ENCODE data around the gene PRKCZ. TPM values are rescaled to one million over a fixed set of nuclear protein-coding genes. Genes with fewer than 3 reads are reported as not detected.

Gene PRKCZ
- polyA plus RNA-seq, 3 donors: 0.74 to 1.9 (median 1.4) TPM

DNA sequence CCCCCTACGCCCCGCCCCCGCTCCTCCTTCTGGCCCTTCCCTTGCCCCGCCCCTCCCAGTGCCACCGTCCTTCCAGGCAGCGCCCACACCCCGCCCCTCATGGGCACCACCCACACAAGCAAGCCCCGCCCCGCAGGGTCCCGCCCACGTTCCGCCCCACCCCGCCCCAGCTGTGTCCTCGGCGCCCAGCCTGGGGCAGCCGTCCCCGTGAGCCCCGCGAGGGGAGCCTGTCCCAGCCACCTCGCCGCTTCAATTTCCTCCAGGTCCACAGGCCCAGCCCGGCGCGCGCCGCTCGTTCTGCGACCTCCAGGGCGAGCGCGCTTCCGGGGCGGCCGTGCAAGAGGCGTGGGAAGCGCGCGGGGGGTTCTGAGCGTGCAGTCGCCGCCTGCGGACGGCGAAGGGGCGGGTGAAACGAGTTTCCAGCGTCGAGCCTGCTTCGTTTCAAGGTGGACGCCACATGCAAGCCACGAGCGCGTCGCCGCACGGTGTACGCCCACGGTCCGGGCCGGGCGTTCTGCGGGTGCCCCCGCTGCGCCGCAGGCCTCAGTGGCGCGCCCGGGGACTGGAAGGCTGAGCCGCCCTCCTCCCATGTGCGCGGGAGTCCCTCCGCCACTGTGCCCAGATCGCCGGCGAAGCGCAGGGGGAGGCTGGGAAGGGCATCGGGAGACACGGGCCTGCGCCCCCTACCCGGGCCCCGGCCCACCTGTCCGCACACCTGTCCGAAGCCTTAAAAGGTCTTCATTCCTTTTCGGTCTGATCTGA, 155.2 kb downstream of the PRKCZ start:
- TF ChIP-seq, protein P1, sequence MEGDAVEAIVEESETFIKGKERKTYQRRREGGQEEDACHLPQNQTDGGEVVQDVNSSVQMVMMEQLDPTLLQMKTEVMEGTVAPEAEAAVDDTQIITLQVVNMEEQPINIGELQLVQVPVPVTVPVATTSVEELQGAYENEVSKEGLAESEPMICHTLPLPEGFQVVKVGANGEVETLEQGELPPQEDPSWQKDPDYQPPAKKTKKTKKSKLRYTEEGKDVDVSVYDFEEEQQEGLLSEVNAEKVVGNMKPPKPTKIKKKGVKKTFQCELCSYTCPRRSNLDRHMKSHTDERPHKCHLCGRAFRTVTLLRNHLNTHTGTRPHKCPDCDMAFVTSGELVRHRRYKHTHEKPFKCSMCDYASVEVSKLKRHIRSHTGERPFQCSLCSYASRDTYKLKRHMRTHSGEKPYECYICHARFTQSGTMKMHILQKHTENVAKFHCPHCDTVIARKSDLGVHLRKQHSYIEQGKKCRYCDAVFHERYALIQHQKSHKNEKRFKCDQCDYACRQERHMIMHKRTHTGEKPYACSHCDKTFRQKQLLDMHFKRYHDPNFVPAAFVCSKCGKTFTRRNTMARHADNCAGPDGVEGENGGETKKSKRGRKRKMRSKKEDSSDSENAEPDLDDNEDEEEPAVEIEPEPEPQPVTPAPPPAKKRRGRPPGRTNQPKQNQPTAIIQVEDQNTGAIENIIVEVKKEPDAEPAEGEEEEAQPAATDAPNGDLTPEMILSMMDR (IDR thresholded peaks at IDR 0.05): no peak
- 9% methylated on average over 78 of the region's 84 CpGs for WGBS (ENCODE audit: insufficient coverage)
- H3K36me3 ChIP-seq (replicated peaks in 1 of 2; ENCODE audit: control insufficient read depth in 1 of 2, insufficient read depth in 2 of 2, low read length in 2 of 2): no peaks in the 10 kb centered on the region
- DNase-seq: peak; percentile 88 to 96 (median 93)
- H3K4me3 Mint-ChIP-seq: peak overlapping the region; percentile 59 to 76
- H3K27ac Mint-ChIP-seq: no peak overlapping the region
- peaks cover 18 to 37% (median 23%) of the 10 kb centered on the region in 3 donors for H3K27me3 Mint-ChIP-seq (ENCODE audit: low read depth in 3 of 3)
- H2AFZ ChIP-seq (ENCODE audit: insufficient read depth, low read depth, low read length, poor library complexity, severe bottlenecking): peak overlapping the region; percentile 91
- no peak overlapping the region for H3K27ac ChIP-seq (ENCODE audit: low read depth in 1 of 2, low read length in 2 of 2)
- H3K4me1 ChIP-seq (ENCODE audit: control insufficient read depth in 1 of 2, insufficient read depth in 2 of 2, low read length in 2 of 2): peaks cover 12 to 19% of the 10 kb centered on the region in 2 donors
- peaks cover 0 to 9% of the 10 kb centered on the region in 2 donors for H3K27me3 ChIP-seq (ENCODE audit: control insufficient read depth in 2 of 2, insufficient read depth in 2 of 2, low read length in 2 of 2)
- H3K9me3 ChIP-seq (replicated peaks in 1 of 2; ENCODE audit: control insufficient read depth in 1 of 2, insufficient read depth in 1 of 2, low read length in 2 of 2): no peaks in the 10 kb centered on the region
- peaks cover 9% of the 10 kb centered on the region for H3K4me1 Mint-ChIP-seq
- peak overlapping the region; percentile 18 to 74 (median 36) for H3K4me3 ChIP-seq (replicated peaks in 1 of 3; ENCODE audit: low read depth in 2 of 3, low read length in 3 of 3)
- no peaks in the 10 kb centered on the region for H3K79me2 ChIP-seq (ENCODE audit: insufficient read depth, low read length)
- intact Hi-C loops (cut with micrococcal nuclease): loop anchor here (2.0 to 10.0 kb wide), 2 partner anchors 319 to 381 kb away; partner anchors contain the start of genes PANK4 (in 1 of the 2) and PRXL2B (in 1 of the 2)
- H3K4me2 ChIP-seq (replicated peaks; ENCODE audit: extremely low read depth, low read length, poor library complexity, severe bottlenecking): peak overlapping the region; percentile 91
- no peaks in the 10 kb centered on the region for H3K36me3 Mint-ChIP-seq
- H4K20me1 ChIP-seq (ENCODE audit: insufficient read depth, low read length): no peaks in the 10 kb centered on the region
- peak overlapping the region; percentile 40 for H3K9ac ChIP-seq (ENCODE audit: insufficient read depth, low read length, poor library complexity, severe bottlenecking)
- peaks cover 0 to 4% (median 0%) of the 10 kb centered on the region in 7 donors for H3K9me3 Mint-ChIP-seq

DNA sequence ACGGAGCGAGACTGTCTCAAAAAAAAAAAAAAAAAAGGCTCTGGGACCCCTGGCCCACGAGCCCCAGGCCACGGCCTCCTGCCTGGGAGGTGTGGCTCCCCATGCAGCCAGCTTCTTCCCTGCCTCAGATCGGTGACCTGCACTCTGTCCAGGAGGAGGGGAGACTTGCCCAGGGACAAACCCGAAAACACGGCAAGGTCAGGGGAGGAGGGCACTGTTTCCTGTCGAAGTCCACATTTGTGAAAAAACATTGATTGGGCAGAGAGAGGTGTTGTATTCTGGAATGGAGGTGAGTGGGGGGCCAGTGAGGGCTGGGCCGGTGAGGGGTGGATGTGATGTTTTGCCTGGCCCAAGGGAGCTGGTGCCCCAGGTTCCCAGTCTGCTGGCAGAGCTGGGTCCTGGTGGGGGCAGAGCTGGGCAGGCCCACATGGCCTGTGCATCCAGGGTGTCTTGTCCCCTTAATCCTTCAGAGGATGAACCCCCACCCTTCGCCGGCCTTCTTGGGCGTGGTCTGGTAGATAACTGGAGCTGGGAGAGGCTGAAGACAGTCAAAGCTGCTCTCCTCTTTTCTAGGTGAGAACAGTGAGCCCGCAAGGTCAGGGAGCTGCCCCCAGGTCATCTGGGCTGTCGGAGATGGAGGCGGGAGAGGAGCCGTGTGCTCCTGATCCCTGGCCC, 156.7 kb downstream of the PRKCZ start:
- Mint-ChIP-seq H3K4me1 (peaks cover 9% of the 10 kb centered on the region), H3K36me3 (no peaks in the 10 kb centered on the region), H3K27me3 (ENCODE audit: low read depth in 3 of 3) (peaks cover 21 to 39% (median 23%) of the 10 kb centered on the region in 3 donors), H3K9me3 (peaks cover 0 to 4% (median 0%) of the 10 kb centered on the region in 7 donors), H3K27ac (peak overlapping the region in 2 of 7 donors; percentile 3 to 14), H3K4me3 (peak overlapping the region in 1 of 2 donors; percentile 0)
- 90% methylated on average over 14 of the region's 16 CpGs for WGBS (ENCODE audit: insufficient coverage)
- Histone ChIP-seq H3K79me2 (ENCODE audit: insufficient read depth, low read length) (no peaks in the 10 kb centered on the region), H3K4me2 (replicated peaks; ENCODE audit: extremely low read depth, low read length, poor library complexity, severe bottlenecking) (no peak overlapping the region), H3K4me3 (replicated peaks in 1 of 3; ENCODE audit: low read depth in 2 of 3, low read length in 3 of 3) (no peak overlapping the region), H4K20me1 (ENCODE audit: insufficient read depth, low read length) (no peaks in the 10 kb centered on the region), H3K9me3 (replicated peaks in 1 of 2; ENCODE audit: control insufficient read depth in 1 of 2, insufficient read depth in 1 of 2, low read length in 2 of 2) (no peaks in the 10 kb centered on the region), H3K27me3 (ENCODE audit: control insufficient read depth in 2 of 2, insufficient read depth in 2 of 2, low read length in 2 of 2) (peaks cover 0 to 11% of the 10 kb centered on the region in 2 donors), H3K4me1 (ENCODE audit: control insufficient read depth in 1 of 2, insufficient read depth in 2 of 2, low read length in 2 of 2) (peaks cover 12 to 19% of the 10 kb centered on the region in 2 donors), H3K36me3 (replicated peaks in 1 of 2; ENCODE audit: control insufficient read depth in 1 of 2, insufficient read depth in 2 of 2, low read length in 2 of 2) (no peaks in the 10 kb centered on the region), H2AFZ (ENCODE audit: insufficient read depth, low read depth, low read length, poor library complexity, severe bottlenecking) (no peak overlapping the region), H3K27ac (ENCODE audit: low read depth in 1 of 2, low read length in 2 of 2) (no peak overlapping the region), H3K9ac (ENCODE audit: insufficient read depth, low read length, poor library complexity, severe bottlenecking) (no peak overlapping the region)
- TF ChIP-seq, protein P1 (IDR thresholded peaks at IDR 0.05): no peak
- DNase-seq: no peak
- intact Hi-C loops (cut with micrococcal nuclease): loop anchor here in 1 of 2 donors (10.0 kb wide), 1 partner anchor 318 kb away; the partner anchor contains the start of gene PANK4
